Inflammatory macrophage treated with lipopolysaccharide for 1 hour (primary cell): ENCODE measurements around the gene ZNF280A.
A peak's percentile ranks its signal among the peaks of the same experiment; 100 is the strongest.
"Not testable (repeated sequence)": the region's sequence is repeated elsewhere in the genome, so short reads cannot be mapped to it uniquely, and the experiment has no call there.

Source experiments
- DNase-seq, 2 donors: peaks; one replicate each; pipeline ENCODE4 v3.0.0-alpha.2; 2020 to 2022

The ZNF280A gene

GRCh38 chr22:22510833-22511232 is 9.2 kb downstream of the ZNF280A start:
- not testable (repeated sequence) for DNase-seq

- not testable (repeated sequence) for DNase-seq
These were observed 10.2 kb downstream of the ZNF280A start for GRCh38 chr22:22509912-22510311.

GRCh38 chr22:22508274-22509176 is 11.5 kb downstream of the ZNF280A start, which contains the start of gene ZNF280B:
ZNF280B (minus strand) TSS chr22:22508742; CDS start chr22:22489398, 19,344 bp downstream.
- DNase-seq, result peak; percentile 23 to 79

GRCh38 chr22:22507743-22508273 is 12.3 kb downstream of the ZNF280A start:
- no peak for DNase-seq

GRCh38 chr22:22506736-22507135 is 13.3 kb downstream of the ZNF280A start:
- DNase-seq, result no peak

GRCh38 chr22:22498267-22498666 is 21.8 kb downstream of the ZNF280A start:
- DNase-seq, result no peak

GRCh38 chr22:22491589-22491988 is 28.5 kb downstream of the ZNF280A start:
- not testable (repeated sequence) for DNase-seq

- DNase-seq, result no peak
These were observed 31.3 kb downstream of the ZNF280A start for GRCh38 chr22:22488736-22489135.

GRCh38 chr22:22487869-22488597 is 32.0 kb downstream of the ZNF280A start:
- no peak for DNase-seq

GRCh38 chr22:22487059-22487458 is 33.0 kb downstream of the ZNF280A start:
- DNase-seq, result no peak

- no peak for DNase-seq
These were observed 33.8 kb downstream of the ZNF280A start for GRCh38 chr22:22486132-22486899.

- DNase-seq, result no peak
These were observed 34.5 kb downstream of the ZNF280A start for GRCh38 chr22:22485524-22485923.

- no peak for DNase-seq
These were observed 36.0 kb downstream of the ZNF280A start for GRCh38 chr22:22484023-22484422.

GRCh38 chr22:22480940-22481339 is 39.1 kb downstream of the ZNF280A start:
- no peak for DNase-seq

GRCh38 chr22:22479999-22480532 is 40.0 kb downstream of the ZNF280A start:
- DNase-seq, result no peak

- DNase-seq, result no peak
These were observed 41.0 kb downstream of the ZNF280A start for GRCh38 chr22:22479116-22479515.

- no peak for DNase-seq
These were observed 41.6 kb downstream of the ZNF280A start for GRCh38 chr22:22478470-22478869.

- no peak for DNase-seq
These were observed 45.3 kb downstream of the ZNF280A start for GRCh38 chr22:22474733-22475132.

- not testable (repeated sequence) for DNase-seq
These were observed 49.0 kb downstream of the ZNF280A start for GRCh38 chr22:22471104-22471503.

GRCh38 chr22:22469527-22469926 is 50.5 kb downstream of the ZNF280A start:
- DNase-seq, result no peak

GRCh38 chr22:22468794-22469469 is 51.1 kb downstream of the ZNF280A start:
- not testable (repeated sequence) for DNase-seq

GRCh38 chr22:22467112-22467511 is 53.0 kb downstream of the ZNF280A start:
- DNase-seq, result no peak
